Hepatocyte (in vitro differentiated cells): ENCODE measurements around the gene IFNL3.
"Not testable (repeated sequence)": the region's sequence is repeated elsewhere in the genome, so short reads cannot be mapped to it uniquely, and the experiment has no call there.

Source experiments
- CTCF ChIP-seq: fragments of 200-600 bp; sonication (generic); IDR thresholded peaks from 2 replicates; pipeline ENCODE4 v1.5.1; 2016; ENCODE audit warnings: antibody characterized with exemption, mild to moderate bottlenecking; ENCODE audit not compliant: poor library complexity
- EZH2 ChIP-seq: fragments of 200-600 bp; sonication (generic); IDR thresholded peaks from 2 replicates; pipeline ENCODE4 v1.6.1; 2016; ENCODE audit warnings: antibody characterized with exemption, mild to moderate bottlenecking, borderline replicate concordance
- EZH2phosphoT487 ChIP-seq: fragments of 200-600 bp; sonication (generic); IDR thresholded peaks from one replicate; pipeline ENCODE4 v1.6.1; 2018; ENCODE audit warnings: antibody characterized with exemption, mild to moderate bottlenecking, low read depth, moderate library complexity; ENCODE audit not compliant: unreplicated experiment, severe bottlenecking

- TF ChIP-seq CTCF, EZH2phosphoT487, EZH2: not testable (repeated sequence)
Measured at GRCh38 chr19:39215323-39215722, 29.5 kb downstream of the IFNL3 start.
